Caco-2 (cell line): ENCODE data around the gene TMEM239. TPM values are rescaled to one million over a fixed set of nuclear protein-coding genes. Genes with fewer than 3 reads are reported as not detected.

ENCODE experiments used
- BruUV-seq: library from RNA; stranded (reverse); fragments of 400-500 nt; replicated peaks from 2 replicates; lab custom pipeline; 2021; lab: Mats Ljungman, UMichigan
- CTCF ChIA-PET: fragments of 300-600 bp; sonication (Branson Sonifier 250); formaldehyde crosslinking; loops from one replicate; lab custom pipeline; 2022; ENCODE audit warnings: antibody characterized with exemption; lab: Charles Lee
- POLR2A ChIA-PET: fragments of 300-600 bp; sonication (Branson Sonifier 250); formaldehyde crosslinking; loops from one replicate; lab custom pipeline; 2022; ENCODE audit warnings: antibody characterized with exemption; lab: Charles Lee
- DNase-seq, 2 experiments: peaks; one replicate each; pipeline versions ENCODE4 v3.0.0 to v3.0.0-alpha.2; 2020 to 2022
- H3K27me3 ChIP-seq: replicated peaks from 2 replicates; pipeline ENCODE4 v1.6.0; 2011; ENCODE audit warnings: low read length; ENCODE audit not compliant: control insufficient read depth, insufficient read depth
- H3K36me3 ChIP-seq: 2 replicates; pipeline ENCODE4 v1.5.1; 2011; ENCODE audit warnings: low read length; ENCODE audit not compliant: control insufficient read depth, insufficient read depth
- H3K4me1 ChIP-seq: fragments of 250-450 bp; sonication (Bioruptor Pico); 2 replicates; pipeline ENCODE4 v1.5.1; 2020; ENCODE audit warnings: mild to moderate bottlenecking
- H3K4me3 ChIP-seq: 2 replicates; pipeline ENCODE4 v1.5.1; 2011; ENCODE audit warnings: low read depth, mild to moderate bottlenecking, control low read depth, low read length
- H3K9me3 ChIP-seq: fragments of 250-450 bp; sonication (Bioruptor Pico); 2 replicates; pipeline ENCODE4 v1.5.1; 2020; ENCODE audit warnings: mild to moderate bottlenecking, moderate library complexity
- H3K27ac Mint-ChIP-seq: one replicate; pipeline ENCODE4 v1.8.0; 2022; ENCODE audit warnings: mixed read lengths; ENCODE audit not compliant: unreplicated experiment
- H3K27me3 Mint-ChIP-seq: one replicate; pipeline ENCODE4 v1.8.0; 2022; ENCODE audit warnings: mixed read lengths; ENCODE audit not compliant: insufficient read depth, unreplicated experiment
- H3K36me3 Mint-ChIP-seq: one replicate; pipeline ENCODE4 v1.8.0; 2022; ENCODE audit warnings: mild to moderate bottlenecking, mixed read lengths; ENCODE audit not compliant: insufficient read depth, unreplicated experiment
- H3K4me1 Mint-ChIP-seq: one replicate; pipeline ENCODE4 v1.8.0; 2022; ENCODE audit warnings: low read depth, mixed read lengths; ENCODE audit not compliant: unreplicated experiment
- H3K4me3 Mint-ChIP-seq: one replicate; pipeline ENCODE4 v1.8.0; 2022; ENCODE audit warnings: mild to moderate bottlenecking, moderate library complexity, mixed read lengths; ENCODE audit not compliant: unreplicated experiment
- H3K9me3 Mint-ChIP-seq: one replicate; pipeline ENCODE4 v1.8.0; 2022; ENCODE audit warnings: mixed read lengths; ENCODE audit not compliant: unreplicated experiment
- CTCF ChIP-seq, 2 experiments: fragments of 200-600 bp in 1 of 2; IDR thresholded peaks; 1 replicate in 1 of 2; 2 replicates in 1 of 2; pipeline versions ENCODE4 v1.5.1 to v1.8.0; 2011 to 2022; ENCODE audit warnings: antibody characterized with exemption in 1 of 2, control low read depth in 1 of 2, inconsistent platforms in 1 of 2, low read depth in 1 of 2, low read length in 1 of 2, mild to moderate bottlenecking in 1 of 2, moderate library complexity in 1 of 2; ENCODE audit not compliant: insufficient read depth in 1 of 2, severe bottlenecking in 1 of 2, unreplicated experiment in 1 of 2
- intact Hi-C: fragments of 100-400 bp; cut with micrococcal nuclease; formaldehyde crosslinking; loops from one replicate; pipeline ENCODE4 v1.10.0; 2022; ENCODE audit not compliant: unreplicated experiment
- total RNA-seq: library from RNA; stranded (reverse); gene quantifications from 2 replicates; pipeline ENCODE4 v1.2.3, GENCODE V29; 2022

TMEM239 gene
- total RNA-seq, 1 experiment from 2014 or later, result not detected

GRCh38 chr20:2809690-2810089 is 6.5 kb upstream of the TMEM239 start:
- intact Hi-C loops, result no loop called here
- H3K9me3 Mint-ChIP-seq, result peaks cover 18% of the 10 kb centered on the region
- Histone ChIP-seq H3K27me3 (no peaks in the 10 kb centered on the region), H3K4me3 (no peak overlapping the region), H3K9me3 (peaks cover 10% of the 10 kb centered on the region; the same call in 1 of the 2 replicates), H3K4me1 (peaks cover 7% of the 10 kb centered on the region; the same call in 1 of the 2 replicates), H3K36me3 (no peaks in the 10 kb centered on the region)
- H3K36me3 Mint-ChIP-seq, result no peaks in the 10 kb centered on the region
- peaks cover 6% of the 10 kb centered on the region for H3K4me1 Mint-ChIP-seq
- H3K27me3 Mint-ChIP-seq, result no peaks in the 10 kb centered on the region
- no peak overlapping the region for H3K27ac Mint-ChIP-seq
- no peak for DNase-seq
- no peak overlapping the region for H3K4me3 Mint-ChIP-seq
- POLR2A ChIA-PET, result interaction anchor here (0.6 kb wide), 1 partner anchor 16 kb away, joined by 9 read pairs; no protein-coding TSS in a partner anchor
- TF ChIP-seq CTCF (IDR thresholded peaks at IDR 0.05; ENCODE audit: insufficient read depth in 1 of 2, low read depth in 1 of 2, low read length in 1 of 2, severe bottlenecking in 1 of 2, unreplicated experiment in 1 of 2), result no peak
- CTCF ChIA-PET, result no interaction called here
- no TSS peak for BruUV-seq

GRCh38 chr20:2812189-2812588 is 4.0 kb upstream of the TMEM239 start:
- no TSS peak for BruUV-seq
- H3K4me1 ChIP-seq, result no peaks in the 10 kb centered on the region
- peaks cover 18% of the 10 kb centered on the region for H3K9me3 Mint-ChIP-seq
- intact Hi-C loops, result no loop called here
- no peak overlapping the region for H3K27ac Mint-ChIP-seq
- H3K36me3 Mint-ChIP-seq, result no peaks in the 10 kb centered on the region
- CTCF ChIA-PET, result no interaction called here
- no peak for DNase-seq
- peaks cover 10% of the 10 kb centered on the region; the same call in 1 of the 2 replicates for H3K9me3 ChIP-seq
- no peaks in the 10 kb centered on the region for H3K27me3 ChIP-seq
- no peaks in the 10 kb centered on the region for H3K4me1 Mint-ChIP-seq
- TF ChIP-seq CTCF (IDR thresholded peaks at IDR 0.05; ENCODE audit: insufficient read depth in 1 of 2, low read depth in 1 of 2, low read length in 1 of 2, severe bottlenecking in 1 of 2, unreplicated experiment in 1 of 2), result no peak
- POLR2A ChIA-PET, result no interaction called here
- H3K4me3 ChIP-seq, result no peak overlapping the region
- no peak overlapping the region for H3K4me3 Mint-ChIP-seq
- no peaks in the 10 kb centered on the region for H3K36me3 ChIP-seq
- no peaks in the 10 kb centered on the region for H3K27me3 Mint-ChIP-seq

- no peak overlapping the region for H3K27ac Mint-ChIP-seq
- TF ChIP-seq CTCF (IDR thresholded peaks at IDR 0.05; ENCODE audit: insufficient read depth in 1 of 2, low read depth in 1 of 2, low read length in 1 of 2, severe bottlenecking in 1 of 2, unreplicated experiment in 1 of 2), result no peak
- H3K36me3 Mint-ChIP-seq, result no peaks in the 10 kb centered on the region
These were observed 2.1 kb upstream of the TMEM239 start for GRCh38 chr20:2814076-2814475.

More at GRCh38 chr20:2814076-2814475, 2.1 kb upstream of the TMEM239 start:
- H3K9me3 Mint-ChIP-seq, result peaks cover 18% of the 10 kb centered on the region
- CTCF ChIA-PET, result no interaction called here
- BruUV-seq, result no TSS peak
- intact Hi-C loops, result no loop called here
- H3K27me3 ChIP-seq, result no peaks in the 10 kb centered on the region
- H3K4me3 Mint-ChIP-seq, result no peak overlapping the region
- no peaks in the 10 kb centered on the region for H3K4me1 Mint-ChIP-seq
- POLR2A ChIA-PET, result no interaction called here
- no peaks in the 10 kb centered on the region for H3K4me1 ChIP-seq
- H3K4me3 ChIP-seq, result no peak overlapping the region
- no peaks in the 10 kb centered on the region for H3K36me3 ChIP-seq
- peaks cover 10% of the 10 kb centered on the region; the same call in 1 of the 2 replicates for H3K9me3 ChIP-seq
- H3K27me3 Mint-ChIP-seq, result no peaks in the 10 kb centered on the region
- no peak for DNase-seq
